Sigmoid colon (tissue), 4 donors: Measurements from ENCODE around the gene DPY19L1.

Experiments used
- POLR2A ChIP-seq, 2 donors: fragments of 450-650 bp; IDR thresholded peaks; one replicate each; pipeline ENCODE4 v1.6.1; 2016; ENCODE audit warnings: antibody characterized with exemption in 2 of 2, mild to moderate bottlenecking in 2 of 2, moderate library complexity in 2 of 2
- POLR2AphosphoS5 ChIP-seq, 4 donors: sonication (generic); formaldehyde crosslinking; IDR thresholded peaks; one replicate each; pipeline ENCODE4 v1.6.1; 2017; ENCODE audit warnings: antibody characterized with exemption in 4 of 4
- TF ChIP-seq, protein P1 (sequence below), 4 experiments: fragments of 450-650 bp in 3 of 4; fragments of 200-600 bp in 1 of 4; IDR thresholded peaks; one replicate each; pipeline ENCODE4 v1.5.1; 2016 to 2019; ENCODE audit warnings: antibody characterized with exemption in 4 of 4, mild to moderate bottlenecking in 3 of 4, moderate library complexity in 2 of 4

DNA sequence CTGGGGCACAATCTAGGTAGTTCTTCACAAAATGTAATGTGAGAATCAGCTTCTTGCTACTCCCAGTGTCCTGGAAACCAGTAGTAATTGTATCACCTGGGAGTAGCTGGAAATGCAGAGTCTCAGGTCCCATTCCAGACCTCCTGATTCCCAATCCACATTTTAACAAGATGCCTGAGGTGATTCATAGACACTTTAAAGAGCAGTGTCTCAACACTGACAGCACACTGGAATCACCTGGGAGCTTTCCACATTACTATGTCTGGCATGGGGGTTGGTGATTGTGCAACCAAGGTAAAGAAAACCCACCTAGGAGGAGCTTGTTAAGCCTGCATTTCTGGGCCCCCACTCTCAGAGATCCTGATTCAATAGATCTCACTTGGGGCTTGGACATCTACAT is 11.1 kb downstream of the DPY19L1 start:
- TF ChIP-seq, protein P1, sequence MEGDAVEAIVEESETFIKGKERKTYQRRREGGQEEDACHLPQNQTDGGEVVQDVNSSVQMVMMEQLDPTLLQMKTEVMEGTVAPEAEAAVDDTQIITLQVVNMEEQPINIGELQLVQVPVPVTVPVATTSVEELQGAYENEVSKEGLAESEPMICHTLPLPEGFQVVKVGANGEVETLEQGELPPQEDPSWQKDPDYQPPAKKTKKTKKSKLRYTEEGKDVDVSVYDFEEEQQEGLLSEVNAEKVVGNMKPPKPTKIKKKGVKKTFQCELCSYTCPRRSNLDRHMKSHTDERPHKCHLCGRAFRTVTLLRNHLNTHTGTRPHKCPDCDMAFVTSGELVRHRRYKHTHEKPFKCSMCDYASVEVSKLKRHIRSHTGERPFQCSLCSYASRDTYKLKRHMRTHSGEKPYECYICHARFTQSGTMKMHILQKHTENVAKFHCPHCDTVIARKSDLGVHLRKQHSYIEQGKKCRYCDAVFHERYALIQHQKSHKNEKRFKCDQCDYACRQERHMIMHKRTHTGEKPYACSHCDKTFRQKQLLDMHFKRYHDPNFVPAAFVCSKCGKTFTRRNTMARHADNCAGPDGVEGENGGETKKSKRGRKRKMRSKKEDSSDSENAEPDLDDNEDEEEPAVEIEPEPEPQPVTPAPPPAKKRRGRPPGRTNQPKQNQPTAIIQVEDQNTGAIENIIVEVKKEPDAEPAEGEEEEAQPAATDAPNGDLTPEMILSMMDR (IDR thresholded peaks at IDR 0.05), result no peak
- TF ChIP-seq POLR2A (IDR thresholded peaks at IDR 0.05) (no peak), POLR2AphosphoS5 (IDR thresholded peaks at IDR 0.05) (no peak)
